A549 (cell line): Measurements from ENCODE around the gene C9orf152. TPM values are rescaled to one million over a fixed set of nuclear protein-coding genes. Genes with fewer than 3 reads are reported as not detected.

Source experiments
- ATAC-seq, 2 experiments: fragments of 200-7000 bp in 1 of 2; fragments of >200 bp in 1 of 2; cut with Nextera tagmentation in 1 of 2; cut with Tn5 transposase in 1 of 2; 3 replicates each; pipeline versions ENCODE4 v1.8.0 to v1.9.1; 2018 to 2020; ENCODE audit warnings: mild to moderate bottlenecking in 1 of 2, moderate library complexity in 1 of 2
- CTCF ChIA-PET: fragments of 300-600 bp; sonication (Branson Sonifier 250); formaldehyde crosslinking; extraction: SDS; loops from one replicate; lab custom pipeline; 2021; ENCODE audit warnings: antibody characterized with exemption, inconsistent platforms; lab: Yijun Ruan, JAX
- POLR2A ChIA-PET: fragments of 350-600 bp; formaldehyde crosslinking; extraction: SDS; loops from one replicate; lab custom pipeline; 2021; ENCODE audit warnings: antibody characterized with exemption, inconsistent platforms; lab: Yijun Ruan, JAX
- DNase-seq, 2 experiments: peaks; one replicate each; pipeline versions ENCODE4 v3.0.0 to v3.0.0-alpha.2; 2011 to 2016; ENCODE audit warnings: low read depth in 1 of 2, low spot score in 1 of 2
- FAIRE-seq: peaks from 2 replicates; lab custom pipeline; 2011; peaks lifted over from hg19 to GRCh38; lab: Jason Lieb, UNC
- H3K27ac ChIP-seq, 2 experiments: fragments of >200 bp; sonication (Bioruptor Twin); formaldehyde crosslinking; 3 replicates each; pipeline ENCODE4 v1.5.1; 2016 to 2017
- H3K4me1 ChIP-seq: fragments of >200 bp; sonication (Bioruptor Twin); formaldehyde crosslinking; 3 replicates; pipeline ENCODE4 v1.6.1; 2016
- H3K4me2 ChIP-seq: fragments of >200 bp; sonication (Bioruptor Twin); formaldehyde crosslinking; 3 replicates; pipeline ENCODE4 v1.6.1; 2016
- H3K4me3 ChIP-seq: fragments of >200 bp; sonication (Bioruptor Twin); formaldehyde crosslinking; 3 replicates; pipeline ENCODE4 v1.5.1; 2016
- H3K9me3 ChIP-seq: fragments of >200 bp; sonication (Bioruptor Twin); formaldehyde crosslinking; 3 replicates; pipeline ENCODE4 v1.6.1; 2016
- BCL3 ChIP-seq: fragments of >200 bp; sonication (Bioruptor Twin); formaldehyde crosslinking; IDR thresholded peaks from 3 replicates; pipeline ENCODE4 v1.6.1; 2016
- CBX8 ChIP-seq: fragments of 200-600 bp; sonication (generic); IDR thresholded peaks from 2 replicates; pipeline ENCODE4 v1.6.1; 2016
- CHD4 ChIP-seq: fragments of 200-600 bp; sonication (generic); IDR thresholded peaks from 2 replicates; pipeline ENCODE4 v1.6.1; 2016; ENCODE audit warnings: antibody characterized with exemption, mild to moderate bottlenecking, borderline replicate concordance
- EHMT2 ChIP-seq: fragments of 200-600 bp; sonication (generic); IDR thresholded peaks from 2 replicates; pipeline ENCODE4 v1.6.1; 2016; ENCODE audit warnings: antibody characterized with exemption, low read depth, mild to moderate bottlenecking, moderate library complexity
- FOSL2 ChIP-seq, 2 experiments: fragments of 450-650 bp in 1 of 2; fragments of >200 bp in 1 of 2; sonication (Bioruptor Twin) in 1 of 2; formaldehyde crosslinking; IDR thresholded peaks; 2 replicates each; pipeline versions ENCODE4 v1.5.0 to v1.6.1; 2016 to 2020; ENCODE audit warnings: mild to moderate bottlenecking in 1 of 2, moderate library complexity in 1 of 2
- FOXS1 ChIP-seq: fragments of 250-450 bp; sonication (Bioruptor Pico); IDR thresholded peaks from 2 replicates; pipeline ENCODE4 v1.5.0; 2020; ENCODE audit warnings: mild to moderate bottlenecking, moderate library complexity
- GATA3 ChIP-seq: IDR thresholded peaks from 2 replicates; pipeline ENCODE4 v1.6.1; 2012; ENCODE audit warnings: borderline replicate concordance
- HOXB13 ChIP-seq: fragments of 250-450 bp; sonication (Bioruptor Pico); IDR thresholded peaks from 2 replicates; pipeline ENCODE4 v1.5.0; 2020; ENCODE audit warnings: low read depth, mild to moderate bottlenecking, moderate library complexity
- JUN ChIP-seq, 2 experiments: fragments of >200 bp; sonication (Bioruptor Twin); formaldehyde crosslinking; IDR thresholded peaks; 2 replicates in 1 of 2; 3 replicates in 1 of 2; pipeline ENCODE4 v1.6.1; 2016 to 2017
- KDM1A ChIP-seq: fragments of 200-600 bp; sonication (generic); IDR thresholded peaks from 2 replicates; pipeline ENCODE4 v1.6.1; 2016; ENCODE audit warnings: low read depth, mild to moderate bottlenecking
- MAFK ChIP-seq: fragments of 450-650 bp; IDR thresholded peaks from 2 replicates; pipeline ENCODE4 v1.6.1; 2014; ENCODE audit not compliant: partially characterized antibody
- NFE2L2 ChIP-seq: fragments of 150-350 bp; conservative IDR thresholded peaks from 2 replicates; pipeline ENCODE4 v1.6.1; 2014; ENCODE audit warnings: low read length
- NR3C1 ChIP-seq: fragments of >200 bp; sonication (Bioruptor Twin); formaldehyde crosslinking; IDR thresholded peaks from 3 replicates; pipeline ENCODE4 v1.6.1; 2017
- PHF8 ChIP-seq: fragments of 200-600 bp; sonication (generic); IDR thresholded peaks from 2 replicates; pipeline ENCODE4 v1.6.1; 2016; ENCODE audit warnings: low read depth, mild to moderate bottlenecking, antibody characterized with exemption, moderate library complexity, borderline replicate concordance
- RARB ChIP-seq: fragments of 250-450 bp; sonication (Bioruptor Pico); IDR thresholded peaks from 2 replicates; pipeline ENCODE4 v1.8.0; 2021; ENCODE audit warnings: mild to moderate bottlenecking, moderate library complexity
- RCOR1 ChIP-seq: fragments of 150-350 bp; IDR thresholded peaks from 2 replicates; pipeline ENCODE4 v1.6.1; 2014; ENCODE audit warnings: antibody characterized with exemption, low read length, low read depth
- REST ChIP-seq: fragments of 200-600 bp; sonication (generic); IDR thresholded peaks from 2 replicates; pipeline ENCODE4 v1.6.1; 2016; ENCODE audit warnings: antibody characterized with exemption, mild to moderate bottlenecking, moderate library complexity
- RFX5 ChIP-seq: fragments of 450-650 bp; IDR thresholded peaks from 2 replicates; pipeline ENCODE4 v1.7.1; 2014; ENCODE audit warnings: antibody characterized with exemption, mild to moderate bottlenecking, moderate library complexity
- SREBF2 ChIP-seq: fragments of 450-650 bp; IDR thresholded peaks from 2 replicates; pipeline ENCODE4 v1.6.1; 2014; ENCODE audit warnings: mild to moderate bottlenecking, moderate library complexity
- ZC3H11A ChIP-seq: fragments of 450-650 bp; IDR thresholded peaks from 2 replicates; pipeline ENCODE4 v1.6.1; 2014; ENCODE audit warnings: antibody characterized with exemption, mild to moderate bottlenecking
- ZFP36 ChIP-seq: fragments of 450-650 bp; IDR thresholded peaks from 2 replicates; pipeline ENCODE4 v1.6.1; 2014; ENCODE audit warnings: borderline replicate concordance; ENCODE audit not compliant: partially characterized antibody
- ZNF302 ChIP-seq: fragments of 250-450 bp; sonication (Bioruptor Pico); IDR thresholded peaks from 2 replicates; pipeline ENCODE4 v1.9.0; 2021; ENCODE audit warnings: inconsistent platforms, mild to moderate bottlenecking, moderate library complexity
- WGBS: methylation state at CpG from one replicate; pipeline ENCODE4 v1.1.6; 2017; ENCODE audit errors: missing lambda C conversion rate; 5-methylcytosine and 5-hydroxymethylcytosine counted together
- polyA plus RNA-seq, 4 experiments: library from polyadenylated mRNA; depleted of rRNA in 3 of 4; stranded (reverse); fragments of >200 nt; fragmentation: RNase III in 1 of 4; extraction: RNeasy Plus Mini Kit Qiagen cat#74134 plus additional on column Dnase treatment in 1 of 4; gene quantifications; 2 replicates in 3 of 4; 3 replicates in 1 of 4; pipeline ENCODE4 v1.2.3, GENCODE V29; 2011 to 2017

Gene C9orf152
- polyA plus RNA-seq, 2 of the 4 experiments (the other 2 are of a cell fraction): 0.10 to 0.79 TPM

- CTCF ChIA-PET: interaction anchor here (1.0 kb wide), 1 partner anchor 279 kb away, joined by 3 read pairs; no protein-coding TSS in a partner anchor
- ATAC-seq: no peak
- no peak for FAIRE-seq
- H3K9me3 ChIP-seq: no peaks in the 10 kb centered on the region
- no peak overlapping the region for H3K27ac ChIP-seq
- H3K4me2 ChIP-seq: no peak overlapping the region
- DNase-seq: no peak
- H3K4me1 ChIP-seq: no peaks in the 10 kb centered on the region
- TF ChIP-seq RCOR1 (no peak), BCL3 (no peak), FOSL2 (IDR thresholded peaks at IDR 0.05) (no peak), FOSL2 (CRISPR knock-in tag; IDR thresholded peaks at IDR 0.05) (no peak), NR3C1 (no peak), RARB (CRISPR knock-in tag) (no peak), HOXB13 (CRISPR knock-in tag) (no peak), PHF8 (no peak), FOXS1 (CRISPR knock-in tag) (no peak), RFX5 (no peak), ZFP36 (no peak), KDM1A (no peak), GATA3 (no peak), MAFK (no peak), NFE2L2 (no peak), ZNF302 (CRISPR knock-in tag) (no peak), EHMT2 (no peak), SREBF2 (no peak)
- 92% methylated on average over 1 of the region's 1 CpG for WGBS
- POLR2A ChIA-PET: no interaction called here
- H3K4me3 ChIP-seq: no peak overlapping the region
Measured at GRCh38 chr9:110160123-110160522, 47.8 kb downstream of the C9orf152 start.

- ATAC-seq: no peak
- WGBS: 75% methylated on average over 9 of the region's 9 CpGs
- TF ChIP-seq JUN (IDR thresholded peaks at IDR 0.05): no peak
- no peak for TF ChIP-seq ZNF302 (CRISPR knock-in tag)
- TF ChIP-seq RCOR1: no peak
- no peak for TF ChIP-seq CBX8
- TF ChIP-seq REST: no peak
- TF ChIP-seq HOXB13 (CRISPR knock-in tag): no peak
- no peak for TF ChIP-seq ZC3H11A
- no peak for TF ChIP-seq CHD4
- no peak for TF ChIP-seq ZFP36
- TF ChIP-seq PHF8: no peak
Measured at GRCh38 chr9:110157823-110158664, 49.9 kb downstream of the C9orf152 start.

More at GRCh38 chr9:110157823-110158664, 49.9 kb downstream of the C9orf152 start:
- no peak for DNase-seq
- POLR2A ChIA-PET: no interaction called here
- H3K4me2 ChIP-seq: no peak overlapping the region
- CTCF ChIA-PET: interaction anchor here (1.2 to 3.6 kb wide), 5 partner anchors 8 to 254 kb away, joined by 3 to 38 read pairs (median 4); no protein-coding TSS in a partner anchor
- H3K27ac ChIP-seq: no peak overlapping the region
- no peak for FAIRE-seq
- no peaks in the 10 kb centered on the region for H3K4me1 ChIP-seq
- H3K4me3 ChIP-seq: no peak overlapping the region
- no peaks in the 10 kb centered on the region for H3K9me3 ChIP-seq
